OCI-LY7 (cell line): ENCODE results near the gene CFAP77. TPM values are rescaled to one million over a fixed set of nuclear protein-coding genes. Genes with fewer than 3 reads are reported as not detected.
"Not testable (repeated sequence)": the region's sequence is repeated elsewhere in the genome, so short reads cannot be mapped to it uniquely, and the experiment has no call there.

Source experiments
- BruUV-seq: library from RNA; stranded (reverse); fragments of 400-500 nt; replicated peaks from 2 replicates; lab custom pipeline; 2021; lab: Mats Ljungman, UMichigan
- CTCF ChIA-PET: fragments of 300-600 bp; sonication (Branson Sonifier 250); formaldehyde crosslinking; loops from one replicate; lab custom pipeline; 2022; ENCODE audit warnings: antibody characterized with exemption; ENCODE audit not compliant: unreplicated experiment; lab: Charles Lee
- POLR2A ChIA-PET: fragments of 300-600 bp; sonication (Branson Sonifier 250); formaldehyde crosslinking; loops from one replicate; lab custom pipeline; 2022; ENCODE audit warnings: antibody characterized with exemption; lab: Charles Lee
- DNase-seq: peaks from one replicate; pipeline ENCODE4 v3.0.0-alpha.2; 2015; ENCODE audit warnings: low spot score
- H2AFZ ChIP-seq: fragments of 200-600 bp; sonication (generic), shearing (Covaris generic); 2 replicates; pipeline ENCODE4 v1.6.1; 2014; ENCODE audit warnings: mild to moderate bottlenecking, antibody characterized with exemption, low read length, moderate library complexity
- H3K27ac ChIP-seq: fragments of 200-600 bp; sonication (generic); 2 replicates; pipeline ENCODE4 v1.5.1; 2014; ENCODE audit warnings: mixed run types, low read depth, mild to moderate bottlenecking, moderate library complexity, low read length, inconsistent platforms; ENCODE audit not compliant: poor library complexity, severe bottlenecking
- H3K36me3 ChIP-seq: fragments of 200-600 bp; sonication (generic); 2 replicates; pipeline ENCODE4 v1.6.1; 2014; ENCODE audit warnings: mild to moderate bottlenecking, antibody characterized with exemption, low read length, moderate library complexity, mixed read lengths; ENCODE audit not compliant: insufficient read depth
- H3K4me1 ChIP-seq: fragments of 200-600 bp; sonication (generic); 2 replicates; pipeline ENCODE4 v1.5.1; 2014; ENCODE audit warnings: mild to moderate bottlenecking, low read length; ENCODE audit not compliant: insufficient read depth, poor library complexity, severe bottlenecking
- H3K4me2 ChIP-seq: fragments of 200-600 bp; sonication (generic); 2 replicates; pipeline ENCODE4 v1.6.1; 2014; ENCODE audit warnings: mild to moderate bottlenecking, low read length
- H3K4me3 ChIP-seq: fragments of 200-600 bp; sonication (generic); 2 replicates; pipeline ENCODE4 v1.5.1; 2014; ENCODE audit warnings: mild to moderate bottlenecking, low read depth, low read length; ENCODE audit not compliant: poor library complexity, severe bottlenecking
- H3K79me2 ChIP-seq: fragments of 200-600 bp; sonication (generic); 2 replicates; pipeline ENCODE4 v1.6.1; 2016; ENCODE audit warnings: low read depth, mild to moderate bottlenecking, low read length, moderate library complexity, mixed read lengths; ENCODE audit not compliant: insufficient read depth
- H3K9me2 ChIP-seq: fragments of 200-600 bp; sonication (generic); 2 replicates; pipeline ENCODE4 v1.6.1; 2016; ENCODE audit warnings: mild to moderate bottlenecking, low read length, mixed read lengths; ENCODE audit not compliant: insufficient read depth
- H3K9me3 ChIP-seq: fragments of 200-600 bp; sonication (generic); 2 replicates; pipeline ENCODE4 v1.6.1; 2014; ENCODE audit warnings: mild to moderate bottlenecking, mixed run types, low read length, mixed read lengths
- H4K20me1 ChIP-seq: fragments of 200-600 bp; sonication (generic); 2 replicates; pipeline ENCODE4 v1.6.1; 2014; ENCODE audit warnings: mild to moderate bottlenecking, antibody characterized with exemption, low read length, moderate library complexity, mixed read lengths; ENCODE audit not compliant: insufficient read depth
- CTCF ChIP-seq: fragments of 200-600 bp; sonication (generic); conservative IDR thresholded peaks from 2 replicates; pipeline ENCODE4 v1.5.1; 2014; ENCODE audit warnings: mild to moderate bottlenecking, antibody characterized with exemption, low read length, moderate library complexity, mixed read lengths
- EZH2phosphoT487 ChIP-seq: fragments of 200-600 bp; sonication (generic); IDR thresholded peaks from 2 replicates; pipeline ENCODE4 v1.6.1; 2018; ENCODE audit warnings: low read depth, borderline replicate concordance, mild to moderate bottlenecking, mixed run types, antibody characterized with exemption, low read length, moderate library complexity, mixed read lengths
- intact Hi-C: fragments of 100-400 bp; cut with micrococcal nuclease; formaldehyde crosslinking; loops from one replicate; pipeline ENCODE4 v1.10.0; 2022; ENCODE audit not compliant: unreplicated experiment
- total RNA-seq, 2 experiments: library from RNA; depleted of rRNA in 1 of 2; stranded (reverse); fragments of >200 nt in 1 of 2; shearing (Covaris generic) in 1 of 2; gene quantifications; 2 replicates each; pipeline ENCODE4 v1.2.3, GENCODE V29; 2014 to 2022

Gene CFAP77
- total RNA-seq, 2 experiments from 2014 or later = not detected

DNA sequence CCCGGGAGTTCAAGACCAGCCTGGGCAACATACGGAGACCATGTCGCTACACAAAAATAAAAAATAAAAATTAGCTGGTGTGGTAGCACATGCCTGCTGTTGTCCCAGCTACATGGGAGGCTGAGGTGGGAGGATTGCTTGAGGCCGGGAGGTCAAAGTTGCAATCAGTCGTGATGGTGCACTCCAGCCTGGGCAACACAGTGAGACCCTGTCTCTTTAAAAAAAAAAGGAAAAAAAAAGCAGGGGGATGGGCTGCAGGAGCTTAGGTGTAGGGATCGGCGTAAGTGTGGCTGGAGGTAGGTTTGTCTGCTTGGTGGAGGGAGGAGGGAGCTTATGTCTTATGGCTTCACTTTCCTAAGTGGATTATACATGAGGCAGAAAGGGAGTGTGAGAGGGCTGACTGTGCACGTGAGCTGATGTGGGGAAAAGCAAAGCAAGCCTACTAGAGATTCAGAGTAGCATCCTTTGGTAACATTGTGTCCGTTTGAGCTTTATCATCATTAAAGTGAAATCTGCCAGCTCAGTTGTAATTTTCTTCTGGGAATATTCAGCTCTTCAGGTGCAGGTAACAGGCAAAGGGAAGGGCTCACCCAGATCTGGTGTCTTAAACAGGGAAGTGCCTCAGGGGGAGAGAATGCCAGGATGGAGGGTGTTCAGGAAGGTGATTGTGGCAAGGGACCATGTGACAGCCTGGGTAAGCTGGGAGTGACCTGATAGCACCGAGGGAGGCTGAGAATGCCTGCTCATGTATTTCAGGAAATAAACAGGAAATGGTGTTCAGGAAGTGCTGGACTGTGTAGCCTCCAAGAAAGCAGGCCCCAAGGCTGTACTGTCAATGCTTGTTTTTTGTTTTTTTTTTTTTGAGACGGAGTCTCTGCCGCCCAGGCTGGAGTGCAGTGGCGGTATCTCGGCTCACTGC is 37.6 kb upstream of the CFAP77 start:
- Histone ChIP-seq H3K36me3 (peaks cover 23% of the 10 kb centered on the region), H3K4me1 (peaks cover 38% of the 10 kb centered on the region), H3K9me3 (no peaks in the 10 kb centered on the region), H3K4me2 (peak overlapping the region; percentile 56), H2AFZ (peak overlapping the region; percentile 92), H4K20me1 (no peaks in the 10 kb centered on the region), H3K79me2 (no peaks in the 10 kb centered on the region), H3K27ac (peak overlapping the region; percentile 51), H3K4me3 (peak overlapping the region; percentile 29), H3K9me2 (no peaks in the 10 kb centered on the region)
- TF ChIP-seq CTCF = no peak
- TF ChIP-seq EZH2phosphoT487 = no peak
- intact Hi-C loops = no loop called here
- ChIA-PET CTCF (interaction anchor here (0.7 to 1.4 kb wide), 4 partner anchors 9 to 21 kb away, joined by 3 to 6 read pairs (median 4); partner anchors contain the start of gene SETX), POLR2A (interaction anchor here (0.6 to 2.4 kb wide), 10 partner anchors 9 to 1568 kb away, joined by 3 to 25 read pairs (median 6); no protein-coding TSS in a partner anchor)
- DNase-seq = peak; percentile 52
- no TSS peak for BruUV-seq

GRCh38 chr9:132377769-132378168 is 32.2 kb upstream of the CFAP77 start:
- DNase-seq, intact Hi-C loops, H3K27ac ChIP-seq, BruUV-seq, CTCF ChIA-PET, H3K9me3 ChIP-seq, H2AFZ ChIP-seq, POLR2A ChIA-PET, H3K9me2 ChIP-seq, H3K4me3 ChIP-seq, H3K4me2 ChIP-seq, H4K20me1 ChIP-seq: not testable (repeated sequence)
- H3K4me1 ChIP-seq = peaks cover 58% of the 10 kb centered on the region
- peaks cover 15% of the 10 kb centered on the region; the same call in 1 of the 2 replicates for H3K79me2 ChIP-seq
- peaks cover 50% of the 10 kb centered on the region for H3K36me3 ChIP-seq

DNA sequence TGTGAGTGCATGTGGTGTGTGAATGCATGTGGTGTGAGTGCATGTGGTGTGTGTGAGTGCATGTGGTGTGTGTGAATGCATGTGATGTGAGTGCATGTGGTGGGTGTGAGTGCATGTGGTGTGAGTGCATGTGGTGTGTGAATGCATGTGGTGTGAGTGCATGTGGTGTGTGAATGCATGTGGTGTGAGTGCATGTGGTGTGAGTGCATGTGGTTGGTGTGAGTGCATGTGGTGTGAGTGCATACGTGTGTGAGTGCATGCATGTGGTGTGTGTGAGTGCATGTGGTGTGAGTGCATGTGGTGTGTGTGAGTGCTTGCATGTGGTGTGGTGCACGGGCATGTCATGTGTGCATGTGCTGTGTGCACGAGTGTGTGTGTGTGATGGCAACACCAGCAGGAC is 31.6 kb upstream of the CFAP77 start:
- H3K9me2 ChIP-seq, H3K4me3 ChIP-seq, H3K27ac ChIP-seq, H3K9me3 ChIP-seq, POLR2A ChIA-PET, H3K4me2 ChIP-seq, H4K20me1 ChIP-seq, DNase-seq, BruUV-seq, H2AFZ ChIP-seq, CTCF ChIA-PET, intact Hi-C loops: not testable (repeated sequence)
- Histone ChIP-seq H3K79me2 (peaks cover 15% of the 10 kb centered on the region; the same call in 1 of the 2 replicates), H3K36me3 (peaks cover 50% of the 10 kb centered on the region), H3K4me1 (peaks cover 58% of the 10 kb centered on the region)
